ENCODE results near the gene XYLT1. TPM values are rescaled to one million over a fixed set of nuclear protein-coding genes. Genes with fewer than 3 reads are reported as not detected.

Gene XYLT1
- total RNA-seq, 1 donor from 2014 or later, result under 0.01 TPM

- H3K4me3 ChIP-seq (ENCODE audit: low read depth, low read length), result no peak overlapping the region
- no peaks in the 10 kb centered on the region for H3K27me3 ChIP-seq (ENCODE audit: control insufficient read depth, insufficient read depth, low read length)
- H3K36me3 ChIP-seq (ENCODE audit: control insufficient read depth, insufficient read depth, low read length), result no peaks in the 10 kb centered on the region
- FAIRE-seq, result no peak
- DNase-seq (ENCODE audit: low read depth), result no peak
- no peak for TF ChIP-seq CTCF (IDR thresholded peaks at IDR 0.05; ENCODE audit: insufficient read depth, low read length, severe bottlenecking)
These were observed 194.2 kb downstream of the XYLT1 start for GRCh38 chr16:17276610-17277009.

- FAIRE-seq, result no peak
- no peak for DNase-seq (ENCODE audit: low read depth)
- no peak overlapping the region for H3K4me3 ChIP-seq (ENCODE audit: low read depth, low read length)
- TF ChIP-seq CTCF (IDR thresholded peaks at IDR 0.05; ENCODE audit: insufficient read depth, low read length, severe bottlenecking), result no peak
- no peaks in the 10 kb centered on the region for H3K36me3 ChIP-seq (ENCODE audit: control insufficient read depth, insufficient read depth, low read length)
- no peaks in the 10 kb centered on the region for H3K27me3 ChIP-seq (ENCODE audit: control insufficient read depth, insufficient read depth, low read length)
These were observed 194.7 kb downstream of the XYLT1 start for GRCh38 chr16:17276010-17276530.

GRCh38 chr16:17275076-17276009 is 195.4 kb downstream of the XYLT1 start:
- Histone ChIP-seq H3K4me3 (ENCODE audit: low read depth, low read length) (no peak overlapping the region), H3K36me3 (ENCODE audit: control insufficient read depth, insufficient read depth, low read length) (no peaks in the 10 kb centered on the region), H3K27me3 (ENCODE audit: control insufficient read depth, insufficient read depth, low read length) (no peaks in the 10 kb centered on the region)
- DNase-seq (ENCODE audit: low read depth), result peak; percentile 7
- FAIRE-seq, result no peak
- TF ChIP-seq CTCF (IDR thresholded peaks at IDR 0.05; ENCODE audit: insufficient read depth, low read length, severe bottlenecking), result no peak

GRCh38 chr16:17273142-17273561 is 197.6 kb downstream of the XYLT1 start:
- Histone ChIP-seq H3K36me3 (ENCODE audit: control insufficient read depth, insufficient read depth, low read length) (no peaks in the 10 kb centered on the region), H3K27me3 (ENCODE audit: control insufficient read depth, insufficient read depth, low read length) (no peaks in the 10 kb centered on the region), H3K4me3 (ENCODE audit: low read depth, low read length) (no peak overlapping the region)
- FAIRE-seq (no peak), DNase-seq (ENCODE audit: low read depth) (peak; percentile 29)
- no peak for TF ChIP-seq CTCF (IDR thresholded peaks at IDR 0.05; ENCODE audit: insufficient read depth, low read length, severe bottlenecking)

GRCh38 chr16:17272716-17273115 is 198.0 kb downstream of the XYLT1 start:
- no peak for DNase-seq (ENCODE audit: low read depth)
- no peaks in the 10 kb centered on the region for H3K27me3 ChIP-seq (ENCODE audit: control insufficient read depth, insufficient read depth, low read length)
- H3K4me3 ChIP-seq (ENCODE audit: low read depth, low read length), result no peak overlapping the region
- TF ChIP-seq CTCF (IDR thresholded peaks at IDR 0.05; ENCODE audit: insufficient read depth, low read length, severe bottlenecking), result no peak
- FAIRE-seq, result no peak
- no peaks in the 10 kb centered on the region for H3K36me3 ChIP-seq (ENCODE audit: control insufficient read depth, insufficient read depth, low read length)

Measured in bronchial epithelial cell (primary cell).